Measurements from ENCODE around the gene RIMS4. TPM values are rescaled to one million over a fixed set of nuclear protein-coding genes. Genes with fewer than 3 reads are reported as not detected.

The RIMS4 gene
- total RNA-seq, 1 donor from 2014 or later = 0.11 TPM

DNA sequence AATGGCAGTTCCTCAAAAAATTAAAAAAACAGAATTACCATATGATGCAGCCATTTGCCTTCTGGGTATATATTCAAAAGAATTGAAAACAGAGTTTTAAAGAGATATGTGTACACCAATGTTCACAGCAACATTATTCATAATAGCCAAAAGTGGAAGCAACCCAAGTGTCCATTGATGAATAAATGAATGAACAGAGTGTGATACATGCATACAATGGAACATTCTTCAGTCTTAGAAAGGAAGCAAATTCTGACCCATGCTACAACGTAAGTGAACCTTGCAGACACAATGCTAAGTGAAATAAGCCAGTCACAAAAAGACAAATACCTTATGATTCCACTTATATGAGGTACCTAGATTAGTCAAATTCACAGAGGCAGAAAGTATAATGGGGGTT, 40.5 kb upstream of the RIMS4 start:
- peaks cover 20% of the 10 kb centered on the region for H3K27me3 ChIP-seq (ENCODE audit: low read depth)
- no peak for DNase-seq
- H3K4me1 ChIP-seq = no peaks in the 10 kb centered on the region
- no peak overlapping the region for H3K27ac ChIP-seq (replicated peaks)
- no peaks in the 10 kb centered on the region for H3K36me3 ChIP-seq
- no peak overlapping the region for H3K4me3 ChIP-seq
- intact Hi-C loops (cut with micrococcal nuclease) = no loop called here
- H3K9me3 ChIP-seq (replicated peaks) = peaks cover 5% of the 10 kb centered on the region
- TF ChIP-seq, protein P1, sequence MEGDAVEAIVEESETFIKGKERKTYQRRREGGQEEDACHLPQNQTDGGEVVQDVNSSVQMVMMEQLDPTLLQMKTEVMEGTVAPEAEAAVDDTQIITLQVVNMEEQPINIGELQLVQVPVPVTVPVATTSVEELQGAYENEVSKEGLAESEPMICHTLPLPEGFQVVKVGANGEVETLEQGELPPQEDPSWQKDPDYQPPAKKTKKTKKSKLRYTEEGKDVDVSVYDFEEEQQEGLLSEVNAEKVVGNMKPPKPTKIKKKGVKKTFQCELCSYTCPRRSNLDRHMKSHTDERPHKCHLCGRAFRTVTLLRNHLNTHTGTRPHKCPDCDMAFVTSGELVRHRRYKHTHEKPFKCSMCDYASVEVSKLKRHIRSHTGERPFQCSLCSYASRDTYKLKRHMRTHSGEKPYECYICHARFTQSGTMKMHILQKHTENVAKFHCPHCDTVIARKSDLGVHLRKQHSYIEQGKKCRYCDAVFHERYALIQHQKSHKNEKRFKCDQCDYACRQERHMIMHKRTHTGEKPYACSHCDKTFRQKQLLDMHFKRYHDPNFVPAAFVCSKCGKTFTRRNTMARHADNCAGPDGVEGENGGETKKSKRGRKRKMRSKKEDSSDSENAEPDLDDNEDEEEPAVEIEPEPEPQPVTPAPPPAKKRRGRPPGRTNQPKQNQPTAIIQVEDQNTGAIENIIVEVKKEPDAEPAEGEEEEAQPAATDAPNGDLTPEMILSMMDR (IDR thresholded peaks at IDR 0.05; ENCODE audit: borderline replicate concordance) = no peak

DNA sequence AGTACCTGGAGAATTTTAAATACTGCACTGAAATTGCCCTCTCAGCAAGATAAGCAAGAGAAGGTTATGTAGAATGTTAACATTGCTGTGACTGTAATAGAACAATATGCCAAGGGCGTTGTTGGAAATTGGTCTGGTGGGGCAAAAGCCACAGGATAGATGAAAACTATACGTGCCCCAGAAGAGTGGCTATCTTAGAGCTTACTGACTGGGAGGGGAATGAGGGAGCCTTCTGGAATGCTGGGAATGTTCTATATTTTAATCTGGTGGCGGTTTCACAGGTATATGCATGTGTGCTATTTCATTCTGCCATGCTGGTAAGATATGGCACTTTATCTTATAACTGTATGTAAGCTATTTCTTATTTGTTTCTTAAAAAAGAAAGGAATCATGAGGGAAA, 39.9 kb upstream of the RIMS4 start:
- Histone ChIP-seq H3K9me3 (replicated peaks) (peaks cover 5% of the 10 kb centered on the region), H3K4me3 (no peak overlapping the region), H3K36me3 (no peaks in the 10 kb centered on the region), H3K4me1 (no peaks in the 10 kb centered on the region), H3K27ac (replicated peaks) (no peak overlapping the region), H3K27me3 (ENCODE audit: low read depth) (peaks cover 23% of the 10 kb centered on the region)
- intact Hi-C loops (cut with micrococcal nuclease) = no loop called here
- TF ChIP-seq, protein P1 (IDR thresholded peaks at IDR 0.05; ENCODE audit: borderline replicate concordance) = no peak
- no peak for DNase-seq

DNA sequence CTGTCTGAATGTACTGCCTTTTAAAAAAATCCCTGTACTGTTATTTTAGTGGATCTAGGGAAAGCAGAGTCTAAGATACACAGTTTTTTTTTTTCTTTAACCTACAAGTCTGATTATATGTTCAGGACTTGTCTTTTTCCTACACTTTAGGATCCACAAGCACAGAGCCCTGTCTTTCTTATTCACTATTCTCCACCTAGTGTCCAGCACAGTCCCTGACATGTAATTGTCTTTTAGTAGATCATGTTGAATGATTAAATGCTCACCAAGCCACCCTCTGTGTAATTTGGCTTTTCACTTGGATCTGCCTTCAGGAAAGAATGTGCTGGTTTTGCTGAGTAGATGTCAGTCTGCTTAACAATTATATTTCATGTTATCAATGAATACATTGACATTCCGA, 39.4 kb upstream of the RIMS4 start:
- H3K36me3 ChIP-seq = no peaks in the 10 kb centered on the region
- H3K4me1 ChIP-seq = no peaks in the 10 kb centered on the region
- no peak overlapping the region for H3K4me3 ChIP-seq
- TF ChIP-seq, protein P1 (IDR thresholded peaks at IDR 0.05; ENCODE audit: borderline replicate concordance) = no peak
- no peak overlapping the region for H3K27ac ChIP-seq (replicated peaks)
- H3K27me3 ChIP-seq (ENCODE audit: low read depth) = peaks cover 23% of the 10 kb centered on the region
- intact Hi-C loops (cut with micrococcal nuclease) = no loop called here
- no peak for DNase-seq
- H3K9me3 ChIP-seq (replicated peaks) = peaks cover 5% of the 10 kb centered on the region

DNA sequence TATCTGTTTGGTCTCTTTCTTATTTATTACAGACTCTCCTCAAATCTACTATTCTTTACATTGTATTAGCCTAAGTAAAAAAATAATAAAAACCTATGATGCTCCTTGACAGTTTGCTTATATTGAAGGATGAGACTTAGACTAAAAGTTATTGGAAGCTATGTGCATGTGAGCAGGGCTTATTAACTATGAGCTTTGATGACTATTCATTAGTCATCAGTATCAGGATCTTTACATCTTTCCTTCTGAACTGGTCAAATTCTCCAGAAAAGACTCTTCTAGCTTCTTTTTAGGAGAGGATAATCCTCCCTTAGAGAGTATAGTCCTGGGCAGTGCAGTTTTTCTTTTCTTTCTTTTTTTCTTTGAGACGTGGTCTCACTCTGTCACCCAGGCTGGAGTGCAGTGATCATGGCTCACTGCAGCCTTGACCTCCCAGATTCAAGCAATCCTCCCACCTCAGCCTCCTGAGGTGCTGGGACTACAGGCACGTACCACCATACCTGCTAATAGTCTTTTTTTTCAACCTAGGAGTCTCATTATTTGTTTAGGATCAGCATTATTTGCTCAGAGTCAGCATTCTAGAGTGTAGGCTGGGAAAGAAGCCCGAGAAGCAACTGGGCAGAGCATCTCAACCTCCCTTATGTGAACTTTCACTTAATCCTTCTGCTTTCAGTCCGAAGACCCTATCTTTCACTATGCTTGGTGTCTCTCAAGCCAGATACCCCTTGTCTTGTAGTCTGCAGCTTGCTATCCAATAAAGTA, 38.1 kb upstream of the RIMS4 start:
- H3K4me1 ChIP-seq = no peaks in the 10 kb centered on the region
- H3K4me3 ChIP-seq = no peak overlapping the region
- intact Hi-C loops (cut with micrococcal nuclease) = no loop called here
- TF ChIP-seq, protein P1 (IDR thresholded peaks at IDR 0.05; ENCODE audit: borderline replicate concordance) = no peak
- H3K36me3 ChIP-seq = no peaks in the 10 kb centered on the region
- H3K27ac ChIP-seq (replicated peaks) = no peak overlapping the region
- peaks cover 5% of the 10 kb centered on the region for H3K9me3 ChIP-seq (replicated peaks)
- DNase-seq = no peak
- peaks cover 34% of the 10 kb centered on the region for H3K27me3 ChIP-seq (ENCODE audit: low read depth)

DNA sequence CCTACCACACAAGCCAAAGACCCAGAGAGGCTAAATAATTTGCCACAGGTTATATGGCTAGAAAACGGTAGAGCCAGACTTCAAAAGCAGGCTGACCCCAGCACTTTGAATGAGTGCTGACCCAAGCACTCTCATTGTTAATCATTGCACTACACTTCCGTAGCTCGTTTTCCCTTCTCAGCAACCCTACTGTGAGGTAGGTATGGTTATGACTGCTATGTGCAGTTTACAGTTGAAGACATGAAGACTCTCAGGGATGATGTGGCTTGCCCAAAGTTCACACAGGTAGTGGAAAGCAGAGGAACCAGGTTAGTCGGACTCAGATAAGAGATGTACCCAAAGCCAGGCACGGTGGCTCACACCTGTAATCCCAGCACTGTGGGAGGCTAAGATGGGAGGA, 33.5 kb upstream of the RIMS4 start:
- Histone ChIP-seq H3K9me3 (replicated peaks) (peaks cover 5% of the 10 kb centered on the region), H3K27ac (replicated peaks) (no peak overlapping the region), H3K4me3 (no peak overlapping the region), H3K36me3 (no peaks in the 10 kb centered on the region), H3K27me3 (ENCODE audit: low read depth) (peaks cover 66% of the 10 kb centered on the region), H3K4me1 (no peaks in the 10 kb centered on the region)
- intact Hi-C loops (cut with micrococcal nuclease) = no loop called here
- no peak for DNase-seq
- TF ChIP-seq, protein P1 (IDR thresholded peaks at IDR 0.05; ENCODE audit: borderline replicate concordance) = no peak

Measured in left ventricle myocardium inferior (tissue), 1 donor.